IMR-90 (cell line): Measurements from ENCODE around the gene PLA2G4E.

Experiments
- CEBPB ChIP-seq: IDR thresholded peaks from 2 replicates; pipeline ENCODE4 v1.6.1; 2012; ENCODE audit warnings: low read depth, low read length, improper control_type of control experiment
- POLR2A ChIP-seq: IDR thresholded peaks from 2 replicates; pipeline ENCODE4 v1.6.1; 2012; ENCODE audit warnings: mild to moderate bottlenecking, low read depth, low read length
- RFX5 ChIP-seq: IDR thresholded peaks from 2 replicates; pipeline ENCODE4 v1.8.0; 2012; ENCODE audit warnings: low read depth, mild to moderate bottlenecking, low read length, moderate library complexity
- TF ChIP-seq, protein P1 (sequence below): conservative IDR thresholded peaks from 2 replicates; pipeline ENCODE4 v1.5.1; 2012; ENCODE audit warnings: mild to moderate bottlenecking, low read depth, low read length, improper control_type of control experiment

DNA sequence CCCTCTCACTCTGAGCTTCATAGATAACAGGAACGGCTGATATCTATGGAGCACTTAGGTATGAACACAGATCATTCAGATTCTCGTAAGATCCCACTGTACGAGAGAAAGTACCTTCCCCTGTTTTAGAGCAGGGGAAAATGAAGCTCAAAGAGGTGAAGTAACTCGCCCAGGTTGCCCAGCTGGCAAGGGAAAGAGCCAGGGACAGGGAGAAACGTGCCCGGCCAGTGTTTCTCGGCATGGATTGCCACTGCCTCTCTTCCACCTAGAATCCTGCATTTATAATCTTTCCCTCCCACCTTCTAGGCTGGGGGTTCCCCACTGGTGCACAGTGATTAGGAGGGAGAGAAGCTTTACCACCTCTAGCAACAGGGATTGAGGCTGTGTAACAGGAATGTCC is 87.5 kb downstream of the PLA2G4E start:
- TF ChIP-seq, protein P1, sequence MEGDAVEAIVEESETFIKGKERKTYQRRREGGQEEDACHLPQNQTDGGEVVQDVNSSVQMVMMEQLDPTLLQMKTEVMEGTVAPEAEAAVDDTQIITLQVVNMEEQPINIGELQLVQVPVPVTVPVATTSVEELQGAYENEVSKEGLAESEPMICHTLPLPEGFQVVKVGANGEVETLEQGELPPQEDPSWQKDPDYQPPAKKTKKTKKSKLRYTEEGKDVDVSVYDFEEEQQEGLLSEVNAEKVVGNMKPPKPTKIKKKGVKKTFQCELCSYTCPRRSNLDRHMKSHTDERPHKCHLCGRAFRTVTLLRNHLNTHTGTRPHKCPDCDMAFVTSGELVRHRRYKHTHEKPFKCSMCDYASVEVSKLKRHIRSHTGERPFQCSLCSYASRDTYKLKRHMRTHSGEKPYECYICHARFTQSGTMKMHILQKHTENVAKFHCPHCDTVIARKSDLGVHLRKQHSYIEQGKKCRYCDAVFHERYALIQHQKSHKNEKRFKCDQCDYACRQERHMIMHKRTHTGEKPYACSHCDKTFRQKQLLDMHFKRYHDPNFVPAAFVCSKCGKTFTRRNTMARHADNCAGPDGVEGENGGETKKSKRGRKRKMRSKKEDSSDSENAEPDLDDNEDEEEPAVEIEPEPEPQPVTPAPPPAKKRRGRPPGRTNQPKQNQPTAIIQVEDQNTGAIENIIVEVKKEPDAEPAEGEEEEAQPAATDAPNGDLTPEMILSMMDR = no peak
- TF ChIP-seq POLR2A (no peak), CEBPB (no peak), RFX5 (no peak)
